HG02852 (cell line): ENCODE results near the gene BUD13.
"Not testable (repeated sequence)": the region's sequence is repeated elsewhere in the genome, so short reads cannot be mapped to it uniquely, and the experiment has no call there.

Experiments
- ATAC-seq: cut with Tn5 transposase; IDR thresholded peaks from one replicate; pipeline ENCODE4 v1.9.1; 2021; ENCODE audit warnings: mild to moderate bottlenecking, moderate library complexity; ENCODE audit not compliant: unreplicated experiment

Gene BUD13

GRCh38 chr11:116762132-116762531 lies 10.7 kb downstream of the BUD13 start:
- ATAC-seq: no peak

- ATAC-seq: not testable (repeated sequence)
Observed at GRCh38 chr11:116756044-116756443, 16.7 kb downstream of the BUD13 start.

- no peak for ATAC-seq
Observed at GRCh38 chr11:116750070-116750718, 22.6 kb downstream of the BUD13 start.

GRCh38 chr11:116742104-116742503 lies 30.7 kb downstream of the BUD13 start:
- no peak for ATAC-seq

- ATAC-seq: no peak
Observed at GRCh38 chr11:116740741-116741140, 32.0 kb downstream of the BUD13 start.

GRCh38 chr11:116738975-116739374 lies 33.8 kb downstream of the BUD13 start:
- no peak for ATAC-seq

GRCh38 chr11:116736763-116737162 lies 36.0 kb downstream of the BUD13 start:
- ATAC-seq: no peak

GRCh38 chr11:116733969-116734508 lies 38.7 kb downstream of the BUD13 start:
- ATAC-seq: no peak

- ATAC-seq: peak; percentile 47
Observed at GRCh38 chr11:116733043-116733755, 39.6 kb downstream of the BUD13 start.

- peak; percentile 78 for ATAC-seq
Observed at GRCh38 chr11:116732271-116733042, 40.3 kb downstream of the BUD13 start.

- ATAC-seq: no peak
Observed at GRCh38 chr11:116731821-116732220, 41.0 kb downstream of the BUD13 start.

GRCh38 chr11:116731097-116731761 lies 41.6 kb downstream of the BUD13 start:
- no peak for ATAC-seq

- ATAC-seq: no peak
Observed at GRCh38 chr11:116730601-116731000, 42.2 kb downstream of the BUD13 start.

- no peak for ATAC-seq
Observed at GRCh38 chr11:116730241-116730561, 42.6 kb downstream of the BUD13 start.

GRCh38 chr11:116729501-116730240 lies 43.1 kb downstream of the BUD13 start:
- no peak for ATAC-seq

- no peak for ATAC-seq
Observed at GRCh38 chr11:116727990-116728389, 44.8 kb downstream of the BUD13 start.

GRCh38 chr11:116725434-116726221 lies 47.2 kb downstream of the BUD13 start:
- no peak for ATAC-seq

GRCh38 chr11:116724813-116725212 lies 48.0 kb downstream of the BUD13 start:
- no peak for ATAC-seq

GRCh38 chr11:116723511-116723910 lies 49.3 kb downstream of the BUD13 start:
- no peak for ATAC-seq

GRCh38 chr11:116721988-116722387 lies 50.8 kb downstream of the BUD13 start:
- no peak for ATAC-seq
